Measurements from ENCODE around the gene ALLC.
"Not testable (repeated sequence)": the region's sequence is repeated elsewhere in the genome, so short reads cannot be mapped to it uniquely, and the experiment has no call there.

ALLC gene

GRCh38 chr2:3657881-3658280 is at the start of gene ALLC:
ALLC (plus strand) TSS chr2:3658200; CDS start chr2:3671158, 12,958 bp downstream.
- no peaks in the 10 kb centered on the region for H3K9me3 Mint-ChIP-seq
- DNase-seq (ENCODE audit: low spot score in 2 of 2) (no peak), ATAC-seq (ENCODE audit: low read depth) (no peak)
- no peaks in the 10 kb centered on the region for H3K36me3 Mint-ChIP-seq
- H3K4me1 Mint-ChIP-seq = peaks cover 15% of the 10 kb centered on the region
- H3K27ac Mint-ChIP-seq = peak within 1 kb of the TSS; percentile 36
- no peaks in the 10 kb centered on the region for H3K27me3 Mint-ChIP-seq
- no peak within 1 kb of the TSS for H3K4me3 Mint-ChIP-seq

GRCh38 chr2:3608373-3609278 is 49.4 kb upstream of the ALLC start:
- H3K4me1 Mint-ChIP-seq = peaks cover 14% of the 10 kb centered on the region
- H3K27ac Mint-ChIP-seq = no peak overlapping the region
- ATAC-seq (ENCODE audit: low read depth) (no peak), DNase-seq (ENCODE audit: low spot score in 2 of 2) (no peak)
- H3K36me3 Mint-ChIP-seq = no peaks in the 10 kb centered on the region
- no peak overlapping the region for H3K4me3 Mint-ChIP-seq
- peaks cover 7% of the 10 kb centered on the region for H3K27me3 Mint-ChIP-seq
- no peaks in the 10 kb centered on the region for H3K9me3 Mint-ChIP-seq

GRCh38 chr2:3609279-3609673 is 48.7 kb upstream of the ALLC start:
- H3K4me3 Mint-ChIP-seq = peak overlapping the region; percentile 34
- not testable (repeated sequence) for H3K27me3 Mint-ChIP-seq; H3K36me3 Mint-ChIP-seq; H3K9me3 Mint-ChIP-seq; DNase-seq (ENCODE audit: low spot score in 2 of 2); H3K27ac Mint-ChIP-seq
- peak; percentile 69 for ATAC-seq (ENCODE audit: low read depth)
- peaks cover 14% of the 10 kb centered on the region for H3K4me1 Mint-ChIP-seq

GRCh38 chr2:3610415-3610814 is 47.6 kb upstream of the ALLC start:
- DNase-seq (ENCODE audit: low spot score in 2 of 2) (no peak), ATAC-seq (ENCODE audit: low read depth) (no peak)
- H3K4me3 Mint-ChIP-seq = no peak overlapping the region

GRCh38 chr2:3610881-3611505 is 47.0 kb upstream of the ALLC start:
- Mint-ChIP-seq H3K4me3 (no peak overlapping the region), H3K27me3 (peaks cover 7% of the 10 kb centered on the region), H3K4me1 (peaks cover 10% of the 10 kb centered on the region), H3K27ac (no peak overlapping the region), H3K36me3 (no peaks in the 10 kb centered on the region), H3K9me3 (no peaks in the 10 kb centered on the region)
- ATAC-seq (ENCODE audit: low read depth) = no peak
- no peak for DNase-seq (ENCODE audit: low spot score in 2 of 2)

More at GRCh38 chr2:3610415-3610814, 47.6 kb upstream of the ALLC start:
- Mint-ChIP-seq H3K27ac (no peak overlapping the region), H3K36me3 (no peaks in the 10 kb centered on the region), H3K4me1 (peaks cover 10% of the 10 kb centered on the region), H3K9me3 (no peaks in the 10 kb centered on the region), H3K27me3 (peaks cover 7% of the 10 kb centered on the region)

GRCh38 chr2:3611589-3611988 is 46.4 kb upstream of the ALLC start:
- H3K9me3 Mint-ChIP-seq = no peaks in the 10 kb centered on the region
- H3K27ac Mint-ChIP-seq = no peak overlapping the region
- no peak for DNase-seq (ENCODE audit: low spot score in 2 of 2)
- peaks cover 10% of the 10 kb centered on the region for H3K4me1 Mint-ChIP-seq
- no peak for ATAC-seq (ENCODE audit: low read depth)
- peaks cover 7% of the 10 kb centered on the region for H3K27me3 Mint-ChIP-seq
- no peak overlapping the region for H3K4me3 Mint-ChIP-seq
- H3K36me3 Mint-ChIP-seq = no peaks in the 10 kb centered on the region

GRCh38 chr2:3612639-3613523 is 45.1 kb upstream of the ALLC start:
- H3K9me3 Mint-ChIP-seq = no peaks in the 10 kb centered on the region
- H3K36me3 Mint-ChIP-seq = no peaks in the 10 kb centered on the region
- H3K4me3 Mint-ChIP-seq = no peak overlapping the region
- no peak for ATAC-seq (ENCODE audit: low read depth)
- H3K27ac Mint-ChIP-seq = no peak overlapping the region
- H3K4me1 Mint-ChIP-seq = peaks cover 10% of the 10 kb centered on the region
- H3K27me3 Mint-ChIP-seq = peaks cover 7% of the 10 kb centered on the region
- DNase-seq (ENCODE audit: low spot score in 2 of 2) = no peak

GRCh38 chr2:3613524-3613905 is 44.5 kb upstream of the ALLC start:
- peaks cover 7% of the 10 kb centered on the region for H3K27me3 Mint-ChIP-seq
- no peak for DNase-seq (ENCODE audit: low spot score in 2 of 2)
- no peaks in the 10 kb centered on the region for H3K36me3 Mint-ChIP-seq
- ATAC-seq (ENCODE audit: low read depth) = no peak
- no peaks in the 10 kb centered on the region for H3K9me3 Mint-ChIP-seq
- H3K27ac Mint-ChIP-seq = no peak overlapping the region
- H3K4me1 Mint-ChIP-seq = peaks cover 10% of the 10 kb centered on the region
- H3K4me3 Mint-ChIP-seq = no peak overlapping the region

GRCh38 chr2:3614743-3615142 is 43.3 kb upstream of the ALLC start:
- not testable (repeated sequence) for DNase-seq (ENCODE audit: low spot score in 2 of 2); H3K4me1 Mint-ChIP-seq; ATAC-seq (ENCODE audit: low read depth)

GRCh38 chr2:3615541-3616200 is 42.3 kb upstream of the ALLC start:
- H3K9me3 Mint-ChIP-seq; H3K27me3 Mint-ChIP-seq; DNase-seq (ENCODE audit: low spot score in 2 of 2); ATAC-seq (ENCODE audit: low read depth); H3K27ac Mint-ChIP-seq; H3K36me3 Mint-ChIP-seq; H3K4me3 Mint-ChIP-seq; H3K4me1 Mint-ChIP-seq: not testable (repeated sequence)

More at GRCh38 chr2:3614743-3615142, 43.3 kb upstream of the ALLC start:
- H3K27ac Mint-ChIP-seq, H3K27me3 Mint-ChIP-seq, H3K36me3 Mint-ChIP-seq, H3K9me3 Mint-ChIP-seq, H3K4me3 Mint-ChIP-seq: not testable (repeated sequence)

- not testable (repeated sequence) for H3K9me3 Mint-ChIP-seq; H3K27me3 Mint-ChIP-seq; H3K4me3 Mint-ChIP-seq; ATAC-seq (ENCODE audit: low read depth); H3K27ac Mint-ChIP-seq; H3K36me3 Mint-ChIP-seq; H3K4me1 Mint-ChIP-seq; DNase-seq (ENCODE audit: low spot score in 2 of 2)
Observed at GRCh38 chr2:3616435-3617197, 41.4 kb upstream of the ALLC start.

GRCh38 chr2:3617198-3617890 is 40.7 kb upstream of the ALLC start:
- no peak for DNase-seq (ENCODE audit: low spot score in 2 of 2)
- H3K27me3 Mint-ChIP-seq = peaks cover 3% of the 10 kb centered on the region
- no peak overlapping the region for H3K27ac Mint-ChIP-seq
- H3K9me3 Mint-ChIP-seq = peaks cover 1% of the 10 kb centered on the region
- no peak overlapping the region for H3K4me3 Mint-ChIP-seq
- no peaks in the 10 kb centered on the region for H3K36me3 Mint-ChIP-seq
- ATAC-seq (ENCODE audit: low read depth) = no peak
- no peaks in the 10 kb centered on the region for H3K4me1 Mint-ChIP-seq

All from memory B cell (primary cell).